Measurements from ENCODE around the gene TLE4.
"Not testable (repeated sequence)": the region's sequence is repeated elsewhere in the genome, so short reads cannot be mapped to it uniquely, and the experiment has no call there.

TLE4 gene

DNA sequence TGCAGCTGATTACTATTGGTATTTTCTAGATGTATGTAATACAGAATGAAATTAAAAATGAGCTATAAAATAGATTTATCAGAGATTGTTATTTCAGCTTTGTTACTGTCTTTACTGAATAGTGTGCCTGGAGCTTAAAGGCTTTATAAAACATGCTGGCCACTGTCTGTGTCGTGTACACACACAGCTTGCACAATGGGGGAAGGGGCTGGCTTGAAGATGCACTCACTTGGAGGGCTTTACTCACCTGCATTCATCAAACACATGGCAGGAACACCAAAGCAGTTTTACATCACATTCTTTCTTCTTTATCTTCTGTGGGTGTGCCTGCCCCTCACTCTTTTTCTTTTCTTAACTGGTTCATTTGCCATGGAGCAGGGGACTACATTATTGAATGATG, 60.9 kb downstream of the TLE4 start:
- no peaks in the 10 kb centered on the region for H3K27me3 ChIP-seq
- peak overlapping the region in 1 of 2 experiments; percentile 7 for H3K4me3 ChIP-seq (ENCODE audit: low read depth in 1 of 2, low read length in 1 of 2)
- no peaks in the 10 kb centered on the region for H3K9me3 ChIP-seq
- peaks cover 12% of the 10 kb centered on the region for H3K36me3 ChIP-seq
- H3K4me1 ChIP-seq (ENCODE audit: control insufficient read depth in 1 of 2, insufficient read depth in 1 of 2, low read depth in 1 of 2, low read length in 1 of 2) = peaks cover 33 to 43% of the 10 kb centered on the region in 2 experiments
- peak overlapping the region; percentile 81 for H3K27ac ChIP-seq
- TF ChIP-seq, protein P1, sequence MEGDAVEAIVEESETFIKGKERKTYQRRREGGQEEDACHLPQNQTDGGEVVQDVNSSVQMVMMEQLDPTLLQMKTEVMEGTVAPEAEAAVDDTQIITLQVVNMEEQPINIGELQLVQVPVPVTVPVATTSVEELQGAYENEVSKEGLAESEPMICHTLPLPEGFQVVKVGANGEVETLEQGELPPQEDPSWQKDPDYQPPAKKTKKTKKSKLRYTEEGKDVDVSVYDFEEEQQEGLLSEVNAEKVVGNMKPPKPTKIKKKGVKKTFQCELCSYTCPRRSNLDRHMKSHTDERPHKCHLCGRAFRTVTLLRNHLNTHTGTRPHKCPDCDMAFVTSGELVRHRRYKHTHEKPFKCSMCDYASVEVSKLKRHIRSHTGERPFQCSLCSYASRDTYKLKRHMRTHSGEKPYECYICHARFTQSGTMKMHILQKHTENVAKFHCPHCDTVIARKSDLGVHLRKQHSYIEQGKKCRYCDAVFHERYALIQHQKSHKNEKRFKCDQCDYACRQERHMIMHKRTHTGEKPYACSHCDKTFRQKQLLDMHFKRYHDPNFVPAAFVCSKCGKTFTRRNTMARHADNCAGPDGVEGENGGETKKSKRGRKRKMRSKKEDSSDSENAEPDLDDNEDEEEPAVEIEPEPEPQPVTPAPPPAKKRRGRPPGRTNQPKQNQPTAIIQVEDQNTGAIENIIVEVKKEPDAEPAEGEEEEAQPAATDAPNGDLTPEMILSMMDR (IDR thresholded peaks at IDR 0.05) = no peak

DNA sequence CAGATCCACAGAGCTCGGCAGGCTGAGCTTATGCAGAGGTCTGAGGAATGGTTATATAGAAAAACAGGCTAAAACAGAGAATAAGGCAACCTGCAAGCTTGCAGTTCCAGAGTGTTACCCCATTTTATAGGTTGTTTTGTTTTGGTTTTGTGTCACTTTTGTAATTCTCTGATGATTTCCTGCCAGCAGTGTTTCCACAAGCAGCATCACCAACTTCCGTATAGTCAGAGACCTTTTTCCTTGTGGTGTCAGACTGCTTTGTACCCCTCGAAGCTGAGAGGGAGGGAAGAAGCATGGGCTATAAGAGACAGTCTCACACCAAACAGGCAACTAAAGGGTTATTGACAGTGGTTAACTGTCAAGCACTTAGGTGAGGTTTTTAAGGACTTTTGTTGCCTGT, 61.8 kb downstream of the TLE4 start:
- Histone ChIP-seq H3K27me3 (no peaks in the 10 kb centered on the region), H3K36me3 (peaks cover 12% of the 10 kb centered on the region), H3K9me3 (no peaks in the 10 kb centered on the region), H3K27ac (peak overlapping the region; percentile 81), H3K4me3 (ENCODE audit: low read depth in 1 of 2, low read length in 1 of 2) (peak overlapping the region; percentile 7 to 12), H3K4me1 (ENCODE audit: control insufficient read depth in 1 of 2, insufficient read depth in 1 of 2, low read depth in 1 of 2, low read length in 1 of 2) (peaks cover 33 to 43% of the 10 kb centered on the region in 2 experiments)
- TF ChIP-seq, protein P1 (IDR thresholded peaks at IDR 0.05) = no peak

DNA sequence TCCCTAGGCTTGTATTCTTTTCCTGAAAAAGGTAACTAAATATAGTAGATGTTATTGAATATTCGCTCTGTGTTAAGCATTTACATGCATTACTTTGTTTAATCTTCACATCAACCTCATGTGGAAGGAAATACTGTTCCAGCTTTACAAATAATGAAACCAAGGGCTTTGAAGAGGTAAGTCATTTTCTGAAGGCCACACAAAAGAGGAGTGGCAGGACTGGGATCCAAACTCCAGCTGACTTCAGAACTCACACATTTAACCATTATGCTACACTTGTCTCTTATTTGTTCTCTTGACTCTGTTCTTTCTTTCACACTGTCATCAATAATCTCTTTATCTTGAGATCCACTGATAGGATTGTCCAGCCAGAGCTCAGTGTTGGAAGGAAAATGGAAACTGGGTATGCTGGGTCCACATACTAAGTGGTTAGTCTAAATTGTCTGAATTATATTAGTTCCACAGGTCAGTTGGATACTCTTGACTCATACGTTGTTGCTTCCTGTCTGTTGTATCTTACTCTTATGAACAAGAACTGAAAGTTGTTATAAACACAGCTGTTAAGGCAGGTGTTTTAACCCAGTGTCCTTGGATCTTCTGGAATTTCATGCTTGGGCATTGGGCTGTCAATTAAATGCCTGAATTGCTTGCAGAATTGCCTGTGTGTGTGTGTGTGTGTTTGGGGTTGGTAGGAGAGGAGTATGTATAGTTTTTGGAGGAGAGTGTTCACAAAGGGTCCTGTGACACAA, 65.6 kb downstream of the TLE4 start:
- Histone ChIP-seq H3K4me1 (ENCODE audit: control insufficient read depth in 1 of 2, insufficient read depth in 1 of 2, low read depth in 1 of 2, low read length in 1 of 2) (peaks cover 22 to 35% of the 10 kb centered on the region in 2 experiments), H3K36me3 (peaks cover 6% of the 10 kb centered on the region), H3K27ac (peak overlapping the region; percentile 47), H3K27me3 (no peaks in the 10 kb centered on the region), H3K4me3 (ENCODE audit: low read depth in 1 of 2, low read length in 1 of 2) (no peak overlapping the region), H3K9me3 (no peaks in the 10 kb centered on the region)
- TF ChIP-seq, protein P1 (IDR thresholded peaks at IDR 0.05) = no peak

DNA sequence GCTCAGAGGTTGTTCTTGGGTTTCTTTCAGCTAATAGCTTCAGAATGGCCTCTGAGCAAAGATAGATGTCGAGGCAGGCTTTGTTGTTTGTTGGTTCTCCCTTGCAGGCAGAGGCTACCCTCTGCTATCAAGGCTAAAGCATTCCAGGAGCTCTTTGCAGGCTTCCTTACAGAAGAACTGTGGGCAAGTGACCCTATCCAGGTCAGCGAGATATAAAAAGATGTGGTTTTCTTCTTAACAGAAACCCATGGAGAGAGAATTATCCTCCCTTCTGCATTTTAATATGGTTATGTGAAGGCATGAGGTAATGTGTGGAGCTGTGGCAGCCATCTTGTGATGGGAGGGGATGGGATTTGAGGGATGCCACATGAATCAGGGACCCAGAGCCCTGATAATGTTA, 67.0 kb downstream of the TLE4 start:
- TF ChIP-seq, protein P1 (IDR thresholded peaks at IDR 0.05) = no peak
- no peak overlapping the region for H3K4me3 ChIP-seq (ENCODE audit: low read depth in 1 of 2, low read length in 1 of 2)
- peak overlapping the region; percentile 47 for H3K27ac ChIP-seq
- no peaks in the 10 kb centered on the region for H3K27me3 ChIP-seq
- no peaks in the 10 kb centered on the region for H3K9me3 ChIP-seq
- peaks cover 6% of the 10 kb centered on the region for H3K36me3 ChIP-seq
- H3K4me1 ChIP-seq (ENCODE audit: control insufficient read depth in 1 of 2, insufficient read depth in 1 of 2, low read depth in 1 of 2, low read length in 1 of 2) = peaks cover 8 to 20% of the 10 kb centered on the region in 2 experiments

DNA sequence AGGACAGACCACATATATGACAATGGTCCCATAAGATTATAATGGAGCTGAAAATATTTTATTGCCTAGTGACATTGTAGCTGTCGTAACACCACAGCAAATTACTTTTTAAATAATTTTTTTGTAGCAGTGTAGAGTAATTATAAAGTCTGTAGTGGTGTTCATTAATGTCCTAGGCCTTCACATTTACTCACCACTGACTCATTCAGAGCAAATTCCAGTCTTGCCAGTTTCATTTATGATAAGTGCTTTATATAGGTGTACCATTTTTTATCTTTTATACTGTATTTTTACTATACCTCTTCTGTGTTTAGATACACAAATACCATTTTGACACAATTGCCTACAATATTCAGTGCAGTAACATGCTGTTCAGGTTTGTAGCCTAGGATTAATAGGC, 67.6 kb downstream of the TLE4 start:
- Histone ChIP-seq H3K4me1 (ENCODE audit: control insufficient read depth in 1 of 2, insufficient read depth in 1 of 2, low read depth in 1 of 2, low read length in 1 of 2) (peaks cover 4 to 15% of the 10 kb centered on the region in 2 experiments), H3K36me3 (peaks cover 12% of the 10 kb centered on the region), H3K9me3 (no peaks in the 10 kb centered on the region), H3K27ac (no peak overlapping the region), H3K27me3 (no peaks in the 10 kb centered on the region), H3K4me3 (ENCODE audit: low read depth in 1 of 2, low read length in 1 of 2) (no peak overlapping the region)
- TF ChIP-seq, protein P1 (IDR thresholded peaks at IDR 0.05) = no peak

DNA sequence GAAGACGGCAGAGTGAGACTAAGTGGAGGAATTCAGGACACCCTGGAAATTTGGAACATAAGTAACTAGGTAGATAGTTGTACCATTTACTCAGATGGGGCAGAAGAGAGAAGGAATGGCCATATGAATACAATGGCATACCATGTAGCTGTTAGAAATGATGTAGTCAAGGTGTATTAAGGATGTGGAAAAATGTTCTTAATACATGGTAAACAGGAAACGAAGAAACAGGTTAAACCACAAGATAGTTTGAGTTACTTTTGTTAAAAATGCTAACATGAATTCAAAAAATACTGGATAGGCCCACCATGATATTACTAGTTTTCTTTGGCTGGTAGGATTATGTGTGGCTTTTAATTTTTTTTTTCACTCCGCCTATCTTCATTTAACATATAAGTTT, 68.3 kb downstream of the TLE4 start:
- not testable (repeated sequence) for H3K27me3 ChIP-seq; H3K27ac ChIP-seq; H3K4me3 ChIP-seq (ENCODE audit: low read depth in 1 of 2, low read length in 1 of 2); H3K4me1 ChIP-seq (ENCODE audit: control insufficient read depth in 1 of 2, insufficient read depth in 1 of 2, low read depth in 1 of 2, low read length in 1 of 2); H3K9me3 ChIP-seq
- peaks cover 15% of the 10 kb centered on the region for H3K36me3 ChIP-seq
